ENCODE data around the gene ARHGAP33. TPM values are rescaled to one million over a fixed set of nuclear protein-coding genes. Genes with fewer than 3 reads are reported as not detected.

ARHGAP33 gene
- total RNA-seq, 1 donor: 7.4 TPM

DNA sequence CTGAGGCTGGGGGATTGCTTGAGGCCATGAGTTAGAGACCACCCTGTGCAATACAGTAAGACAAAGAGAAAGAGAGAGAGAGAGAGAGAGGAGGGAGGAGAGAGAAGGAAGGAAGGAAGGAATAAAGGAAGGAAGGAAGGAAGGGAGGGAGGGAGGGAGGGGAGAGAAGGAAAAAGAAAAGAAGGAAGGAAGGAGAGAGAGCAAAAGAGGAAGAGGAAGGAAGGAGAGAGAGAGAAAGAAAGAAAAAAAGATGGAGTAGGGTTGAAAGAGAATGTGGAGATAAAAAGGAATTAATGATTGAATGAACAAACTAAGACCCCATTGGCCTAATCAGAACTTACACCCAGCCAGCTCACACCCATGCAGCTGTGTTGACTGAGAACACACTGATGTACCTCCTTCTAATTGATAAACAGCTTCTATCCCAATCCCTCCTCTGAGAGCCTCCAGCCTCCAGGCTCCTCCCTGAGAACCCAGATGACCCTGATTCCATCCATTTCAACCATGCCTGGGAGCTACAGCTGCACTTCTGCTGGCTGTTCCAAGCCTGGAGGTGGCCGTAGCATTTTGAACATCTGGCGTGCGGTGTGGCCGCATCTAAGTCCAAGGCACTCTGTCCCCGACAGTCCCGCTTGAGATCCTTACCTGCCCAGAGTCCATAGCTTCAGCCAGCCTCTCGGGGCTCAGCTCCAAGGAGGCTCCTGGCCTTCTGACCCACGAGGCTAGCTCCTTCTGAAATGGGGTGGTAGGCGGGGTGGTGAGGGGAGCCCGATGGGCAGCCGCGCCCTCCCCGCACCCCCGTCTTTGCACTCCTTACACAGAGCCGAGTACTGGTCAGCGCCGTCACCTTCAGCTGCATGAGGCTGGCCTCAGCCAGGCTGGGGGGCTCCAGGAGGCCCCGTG is 36.2 kb downstream of the ARHGAP33 start:
- H3K4me3 ChIP-seq (ENCODE audit: low read depth, low read length): no peak overlapping the region
- TF ChIP-seq, protein P1, sequence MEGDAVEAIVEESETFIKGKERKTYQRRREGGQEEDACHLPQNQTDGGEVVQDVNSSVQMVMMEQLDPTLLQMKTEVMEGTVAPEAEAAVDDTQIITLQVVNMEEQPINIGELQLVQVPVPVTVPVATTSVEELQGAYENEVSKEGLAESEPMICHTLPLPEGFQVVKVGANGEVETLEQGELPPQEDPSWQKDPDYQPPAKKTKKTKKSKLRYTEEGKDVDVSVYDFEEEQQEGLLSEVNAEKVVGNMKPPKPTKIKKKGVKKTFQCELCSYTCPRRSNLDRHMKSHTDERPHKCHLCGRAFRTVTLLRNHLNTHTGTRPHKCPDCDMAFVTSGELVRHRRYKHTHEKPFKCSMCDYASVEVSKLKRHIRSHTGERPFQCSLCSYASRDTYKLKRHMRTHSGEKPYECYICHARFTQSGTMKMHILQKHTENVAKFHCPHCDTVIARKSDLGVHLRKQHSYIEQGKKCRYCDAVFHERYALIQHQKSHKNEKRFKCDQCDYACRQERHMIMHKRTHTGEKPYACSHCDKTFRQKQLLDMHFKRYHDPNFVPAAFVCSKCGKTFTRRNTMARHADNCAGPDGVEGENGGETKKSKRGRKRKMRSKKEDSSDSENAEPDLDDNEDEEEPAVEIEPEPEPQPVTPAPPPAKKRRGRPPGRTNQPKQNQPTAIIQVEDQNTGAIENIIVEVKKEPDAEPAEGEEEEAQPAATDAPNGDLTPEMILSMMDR (IDR thresholded peaks at IDR 0.05; ENCODE audit: insufficient read depth, low read length): no peak
- DNase-seq (ENCODE audit: low read depth): no peak

DNA sequence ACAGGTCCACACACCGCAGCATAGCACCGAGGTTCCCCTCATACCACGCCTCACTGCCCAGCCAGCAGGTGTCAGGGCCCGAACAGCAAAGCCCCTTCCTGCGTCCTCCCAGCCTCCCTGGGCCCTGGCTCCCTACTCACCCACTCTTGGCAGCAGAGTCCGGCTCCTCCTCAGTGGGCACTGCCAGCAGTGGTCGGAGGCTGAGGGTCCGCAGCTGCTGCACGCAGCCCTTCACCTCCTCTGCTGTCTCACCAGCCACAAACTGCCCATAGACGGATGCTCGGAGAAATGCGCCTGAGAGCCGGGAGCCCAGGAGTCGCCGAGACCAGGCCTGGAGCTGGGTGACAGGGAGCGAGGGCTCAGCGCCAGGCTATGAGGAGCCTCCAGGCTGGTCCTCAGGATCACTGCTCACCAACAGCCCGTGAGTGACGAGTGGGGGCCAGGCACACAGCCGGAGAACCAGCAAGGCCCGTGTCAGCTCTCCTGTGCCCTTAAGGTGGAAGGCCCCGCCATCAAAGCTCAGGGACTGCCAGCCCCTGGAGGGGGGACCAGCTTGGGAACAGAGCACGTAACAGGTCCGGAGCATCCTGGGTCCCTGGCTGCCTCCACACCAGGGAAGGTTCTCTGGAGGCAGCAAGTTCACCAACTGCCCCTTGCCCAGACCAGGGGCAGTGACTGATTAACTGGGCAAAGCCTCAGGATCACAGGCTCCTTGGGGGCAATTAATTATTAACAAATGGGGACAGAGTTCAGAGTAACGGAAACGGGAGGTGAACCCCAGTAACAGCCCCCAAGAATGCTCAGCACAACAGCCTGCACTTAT is 37.1 kb downstream of the ARHGAP33 start, which contains the start of gene PRODH2:
TSS of gene PRODH2 (minus strand) at position 626 of the 823 bp plus-strand sequence. CDS start at position 586, 40 bp downstream.
- TF ChIP-seq, protein P1 (IDR thresholded peaks at IDR 0.05; ENCODE audit: insufficient read depth, low read length): no peak
- DNase-seq (ENCODE audit: low read depth): no peak
- H3K4me3 ChIP-seq (ENCODE audit: low read depth, low read length): no peak within 1 kb of the TSS

DNA sequence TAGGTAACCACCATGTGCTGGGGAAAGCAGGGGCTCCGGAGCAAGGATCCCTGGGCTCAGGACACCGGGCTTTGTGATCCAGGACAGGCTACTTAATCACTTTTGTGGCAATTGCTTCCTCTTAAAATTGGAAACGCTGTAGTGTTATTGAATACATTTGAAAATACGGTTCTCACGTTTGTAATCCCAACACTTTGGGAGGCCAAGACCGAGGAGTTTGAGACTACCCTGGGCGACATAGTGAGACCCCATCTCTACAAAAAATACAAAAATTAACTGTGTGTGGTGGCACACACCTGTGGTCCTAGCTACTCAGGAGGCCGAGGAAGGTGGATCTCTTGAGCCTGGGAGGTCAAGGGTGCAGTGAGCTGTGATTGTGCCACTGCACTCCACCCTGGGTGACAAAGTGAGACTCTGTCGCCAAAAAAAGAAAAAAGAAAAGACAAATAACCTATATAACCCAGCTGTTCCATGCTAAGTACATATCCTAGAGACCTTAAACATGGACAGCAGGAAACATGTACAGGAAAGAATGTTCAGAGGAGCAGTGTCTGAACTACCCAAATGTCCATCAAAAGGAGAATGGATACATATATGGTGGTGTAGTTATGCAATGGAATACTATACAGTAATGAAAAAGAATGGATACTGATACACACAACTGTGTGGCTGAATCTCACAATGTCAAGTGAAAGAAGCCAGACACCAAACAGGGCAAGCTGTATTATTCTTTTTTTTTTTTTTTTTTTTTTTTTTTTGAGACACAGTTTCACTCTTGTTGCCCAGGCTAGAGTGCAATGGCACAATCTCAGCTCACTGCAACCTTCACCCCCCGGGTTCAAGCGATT is 37.9 kb downstream of the ARHGAP33 start:
- no peak for DNase-seq (ENCODE audit: low read depth)
- H3K4me3 ChIP-seq (ENCODE audit: low read depth, low read length): no peak overlapping the region
- TF ChIP-seq, protein P1 (IDR thresholded peaks at IDR 0.05; ENCODE audit: insufficient read depth, low read length): no peak

DNA sequence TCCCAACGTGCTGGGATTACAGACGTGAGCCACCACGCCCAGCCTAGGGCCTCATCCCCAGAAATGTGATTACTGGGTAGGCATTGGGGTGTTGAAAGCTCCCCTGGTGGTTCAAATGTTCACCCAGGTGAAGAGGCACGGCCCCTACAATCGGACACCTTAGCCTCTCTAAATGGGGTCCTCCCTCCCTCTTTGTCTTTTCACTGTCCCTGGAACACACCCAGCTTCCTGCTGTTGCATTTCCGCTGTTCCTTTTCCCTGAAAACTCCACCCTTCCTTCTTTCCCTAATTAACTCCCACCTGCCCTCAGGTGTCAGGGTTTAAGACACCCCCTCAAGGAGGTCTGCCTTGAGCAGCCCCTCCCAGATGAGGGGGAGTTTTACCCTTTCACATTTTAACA is 40.9 kb downstream of the ARHGAP33 start:
- TF ChIP-seq, protein P1 (IDR thresholded peaks at IDR 0.05; ENCODE audit: insufficient read depth, low read length): no peak
- H3K4me3 ChIP-seq (ENCODE audit: low read depth, low read length): no peak overlapping the region
- DNase-seq (ENCODE audit: low read depth): no peak

DNA sequence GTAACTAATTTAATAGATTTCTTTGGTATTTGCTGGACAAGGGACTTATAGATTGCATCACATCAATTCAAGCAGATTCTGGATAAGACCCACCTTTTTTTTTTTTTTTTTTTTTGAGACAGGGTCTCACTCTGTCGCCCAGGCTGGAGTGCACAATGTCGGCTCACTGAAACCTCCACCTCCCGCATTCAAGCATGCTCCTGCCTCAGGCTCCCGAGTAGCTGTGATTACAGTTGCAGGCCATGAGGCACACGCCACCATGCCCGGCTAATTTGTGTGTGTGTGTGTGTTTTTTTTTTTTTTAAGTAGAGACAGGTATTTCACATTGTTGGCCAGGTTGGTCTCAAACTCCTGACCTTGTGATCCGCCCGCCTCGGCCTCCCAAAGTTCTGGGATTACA is 41.5 kb downstream of the ARHGAP33 start:
- DNase-seq (ENCODE audit: low read depth): no peak
- TF ChIP-seq, protein P1 (IDR thresholded peaks at IDR 0.05; ENCODE audit: insufficient read depth, low read length): no peak
- H3K4me3 ChIP-seq (ENCODE audit: low read depth, low read length): no peak overlapping the region

DNA sequence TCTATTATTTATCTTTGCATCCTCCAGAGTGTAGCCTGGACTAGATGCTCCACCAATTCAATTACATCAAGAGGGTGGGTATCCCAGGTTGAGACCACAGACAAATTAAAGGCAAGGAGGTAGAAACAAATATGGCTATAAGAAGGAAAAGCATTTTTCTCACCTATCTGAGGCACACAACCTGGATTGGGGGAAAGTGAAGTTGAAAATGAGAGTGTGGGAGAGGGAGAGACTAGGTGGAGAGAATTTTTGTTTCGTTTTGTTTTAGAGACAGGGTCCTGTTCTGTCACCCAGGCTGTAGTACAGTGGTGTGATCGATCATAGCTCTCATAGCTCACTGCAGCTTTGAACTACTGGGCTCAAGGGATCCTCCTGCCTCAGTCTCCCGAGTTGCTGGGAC is 43.1 kb downstream of the ARHGAP33 start:
- no peak for DNase-seq (ENCODE audit: low read depth)
- H3K4me3 ChIP-seq (ENCODE audit: low read depth, low read length): no peak overlapping the region
- TF ChIP-seq, protein P1 (IDR thresholded peaks at IDR 0.05; ENCODE audit: insufficient read depth, low read length): no peak

Data from fibroblast of the aortic adventitia (primary cell).